ENCODE measurements around the gene LENG1. TPM values are rescaled to one million over a fixed set of nuclear protein-coding genes. Genes with fewer than 3 reads are reported as not detected.
"Not testable (repeated sequence)": the region's sequence is repeated elsewhere in the genome, so short reads cannot be mapped to it uniquely, and the experiment has no call there.

Gene LENG1
- polyA plus RNA-seq, 4 donors = 6.7 to 11.1 (median 9.6) TPM

GRCh38 chr19:54173951-54174834 is 14.7 kb upstream of the LENG1 start:
- 82 to 88% (median 83%) methylated on average over 19 to 25 of the region's 25 CpGs for WGBS, 3 donors
- FAIRE-seq (no peak), DNase-seq (no peak)
- H3K27ac ChIP-seq (ENCODE audit: low read depth in 1 of 3, low read length in 2 of 3) = no peak overlapping the region
- no peaks in the 10 kb centered on the region for H3K27me3 ChIP-seq (ENCODE audit: control insufficient read depth in 3 of 3, insufficient read depth in 3 of 3, low read length in 3 of 3)
- peaks cover 0 to 60% (median 3%) of the 10 kb centered on the region in 3 donors for H3K36me3 ChIP-seq (ENCODE audit: control insufficient read depth in 3 of 3, insufficient read depth in 2 of 3, low read depth in 1 of 3, low read length in 3 of 3)
- no peak overlapping the region for H3K4me3 ChIP-seq (ENCODE audit: low read depth in 1 of 3, low read length in 3 of 3)
- H3K9me3 ChIP-seq (ENCODE audit: control insufficient read depth in 2 of 2, insufficient read depth in 1 of 2, low read depth in 1 of 2, low read length in 1 of 2) = no peaks in the 10 kb centered on the region
- H3K4me1 ChIP-seq (ENCODE audit: control insufficient read depth in 3 of 3, insufficient read depth in 2 of 3, low read depth in 1 of 3, low read length in 2 of 3) = peaks cover 0 to 5% (median 0%) of the 10 kb centered on the region in 3 donors

GRCh38 chr19:54173359-54173699 is 13.8 kb upstream of the LENG1 start:
- peak overlapping the region in 1 of 3 donors; percentile 27 for H3K27ac ChIP-seq (ENCODE audit: low read depth in 1 of 3, low read length in 2 of 3)
- FAIRE-seq (no peak), DNase-seq (no peak)
- peaks cover 0 to 7% (median 0%) of the 10 kb centered on the region in 3 donors for H3K4me1 ChIP-seq (ENCODE audit: control insufficient read depth in 3 of 3, insufficient read depth in 2 of 3, low read depth in 1 of 3, low read length in 2 of 3)
- 33 to 42% (median 40%) methylated on average over 15 of the region's 15 CpGs for WGBS, 3 donors
- H3K27me3 ChIP-seq (ENCODE audit: control insufficient read depth in 3 of 3, insufficient read depth in 3 of 3, low read length in 3 of 3) = no peaks in the 10 kb centered on the region
- peak overlapping the region in 1 of 3 donors; percentile 58 for H3K4me3 ChIP-seq (ENCODE audit: low read depth in 1 of 3, low read length in 3 of 3)
- peaks cover 0 to 52% (median under 1%) of the 10 kb centered on the region in 3 donors for H3K36me3 ChIP-seq (ENCODE audit: control insufficient read depth in 3 of 3, insufficient read depth in 2 of 3, low read depth in 1 of 3, low read length in 3 of 3)
- no peaks in the 10 kb centered on the region for H3K9me3 ChIP-seq (ENCODE audit: control insufficient read depth in 2 of 2, insufficient read depth in 1 of 2, low read depth in 1 of 2, low read length in 1 of 2)

GRCh38 chr19:54172471-54173358 is 13.2 kb upstream of the LENG1 start, which contains the start of gene TMC4:
TMC4 (minus strand) TSS chr19:54173160; CDS start chr19:54173117, 43 bp downstream.
- 1 to 13% (median 10%) methylated on average over 12 to 13 of the region's 13 CpGs for WGBS, 3 donors
- Histone ChIP-seq H3K4me1 (ENCODE audit: control insufficient read depth in 3 of 3, insufficient read depth in 2 of 3, low read depth in 1 of 3, low read length in 2 of 3) (peaks cover 0 to 9% (median 0%) of the 10 kb centered on the region in 3 donors), H3K36me3 (ENCODE audit: control insufficient read depth in 3 of 3, insufficient read depth in 2 of 3, low read depth in 1 of 3, low read length in 3 of 3) (peaks cover 0 to 52% (median 0%) of the 10 kb centered on the region in 3 donors), H3K9me3 (ENCODE audit: control insufficient read depth in 2 of 2, insufficient read depth in 1 of 2, low read depth in 1 of 2, low read length in 1 of 2) (no peaks in the 10 kb centered on the region), H3K27ac (ENCODE audit: low read depth in 1 of 3, low read length in 2 of 3) (peak within 1 kb of the TSS; percentile 68 to 85 (median 84)), H3K27me3 (ENCODE audit: control insufficient read depth in 3 of 3, insufficient read depth in 3 of 3, low read length in 3 of 3) (no peaks in the 10 kb centered on the region), H3K4me3 (ENCODE audit: low read depth in 1 of 3, low read length in 3 of 3) (peak within 1 kb of the TSS in 2 of 3 donors; percentile 55 to 58)
- no peak for FAIRE-seq
- peak; percentile 90 to 94 for DNase-seq

- Histone ChIP-seq H3K27ac (ENCODE audit: low read depth in 1 of 3, low read length in 2 of 3) (peak overlapping the region in 1 of 3 donors; percentile 84), H3K36me3 (ENCODE audit: control insufficient read depth in 3 of 3, insufficient read depth in 2 of 3, low read depth in 1 of 3, low read length in 3 of 3) (peaks cover 0 to 48% (median 0%) of the 10 kb centered on the region in 3 donors), H3K4me3 (ENCODE audit: low read depth in 1 of 3, low read length in 3 of 3) (peak overlapping the region in 2 of 3 donors; percentile 55 to 58)
- not testable (repeated sequence) for H3K9me3 ChIP-seq (ENCODE audit: control insufficient read depth in 2 of 2, insufficient read depth in 1 of 2, low read depth in 1 of 2, low read length in 1 of 2); DNase-seq; H3K27me3 ChIP-seq (ENCODE audit: control insufficient read depth in 3 of 3, insufficient read depth in 3 of 3, low read length in 3 of 3); FAIRE-seq; H3K4me1 ChIP-seq (ENCODE audit: control insufficient read depth in 3 of 3, insufficient read depth in 2 of 3, low read depth in 1 of 3, low read length in 2 of 3)
- whole genome bisulfite sequencing, 3 donors = 52 to 71% (median 64%) methylated on average over 9 to 20 of the region's 23 CpGs
Observed at GRCh38 chr19:54171736-54172431, 12.4 kb upstream of the LENG1 start.

- FAIRE-seq = no peak
- Histone ChIP-seq H3K4me3 (ENCODE audit: low read depth in 1 of 3, low read length in 3 of 3) (no peak overlapping the region), H3K4me1 (ENCODE audit: control insufficient read depth in 3 of 3, insufficient read depth in 2 of 3, low read depth in 1 of 3, low read length in 2 of 3) (peaks cover 0 to 22% (median 2%) of the 10 kb centered on the region in 3 donors), H3K9me3 (ENCODE audit: control insufficient read depth in 2 of 2, insufficient read depth in 1 of 2, low read depth in 1 of 2, low read length in 1 of 2) (no peaks in the 10 kb centered on the region), H3K36me3 (ENCODE audit: control insufficient read depth in 3 of 3, insufficient read depth in 2 of 3, low read depth in 1 of 3, low read length in 3 of 3) (peaks cover 0 to 38% (median 0%) of the 10 kb centered on the region in 3 donors), H3K27me3 (ENCODE audit: control insufficient read depth in 3 of 3, insufficient read depth in 3 of 3, low read length in 3 of 3) (no peaks in the 10 kb centered on the region), H3K27ac (ENCODE audit: low read depth in 1 of 3, low read length in 2 of 3) (no peak overlapping the region)
- no peak for DNase-seq
- 86 to 89% (median 87%) methylated on average over 21 of the region's 21 CpGs for WGBS, 3 donors
Observed at GRCh38 chr19:54169149-54169740, 9.7 kb upstream of the LENG1 start.

GRCh38 chr19:54168174-54168917 is 8.8 kb upstream of the LENG1 start:
- DNase-seq = peak; percentile 87 to 95
- no peak overlapping the region for H3K27ac ChIP-seq (ENCODE audit: low read depth in 1 of 3, low read length in 2 of 3)

GRCh38 chr19:54165222-54165621 is 5.7 kb upstream of the LENG1 start:
- 45 to 87% (median 55%) methylated on average over 25 of the region's 25 CpGs for WGBS, 3 donors
- H3K9me3 ChIP-seq (ENCODE audit: control insufficient read depth in 2 of 2, insufficient read depth in 1 of 2, low read depth in 1 of 2, low read length in 1 of 2) = no peaks in the 10 kb centered on the region
- H3K4me1 ChIP-seq (ENCODE audit: control insufficient read depth in 3 of 3, insufficient read depth in 2 of 3, low read depth in 1 of 3, low read length in 2 of 3) = peaks cover 2 to 45% (median 14%) of the 10 kb centered on the region in 3 donors
- no peak overlapping the region for H3K27ac ChIP-seq (ENCODE audit: low read depth in 1 of 3, low read length in 2 of 3)
- FAIRE-seq (no peak), DNase-seq (no peak)
- H3K27me3 ChIP-seq (ENCODE audit: control insufficient read depth in 3 of 3, insufficient read depth in 3 of 3, low read length in 3 of 3) = no peaks in the 10 kb centered on the region
- H3K36me3 ChIP-seq (ENCODE audit: control insufficient read depth in 3 of 3, insufficient read depth in 2 of 3, low read depth in 1 of 3, low read length in 3 of 3) = peaks cover 0 to 25% (median 0%) of the 10 kb centered on the region in 3 donors
- H3K4me3 ChIP-seq (ENCODE audit: low read depth in 1 of 3, low read length in 3 of 3) = no peak overlapping the region

More at GRCh38 chr19:54168174-54168917, 8.8 kb upstream of the LENG1 start:
- Histone ChIP-seq H3K36me3 (ENCODE audit: control insufficient read depth in 3 of 3, insufficient read depth in 2 of 3, low read depth in 1 of 3, low read length in 3 of 3) (peaks cover 0 to 36% (median 0%) of the 10 kb centered on the region in 3 donors), H3K4me1 (ENCODE audit: control insufficient read depth in 3 of 3, insufficient read depth in 2 of 3, low read depth in 1 of 3, low read length in 2 of 3) (peaks cover 0 to 24% (median 2%) of the 10 kb centered on the region in 3 donors), H3K4me3 (ENCODE audit: low read depth in 1 of 3, low read length in 3 of 3) (no peak overlapping the region), H3K9me3 (ENCODE audit: control insufficient read depth in 2 of 2, insufficient read depth in 1 of 2, low read depth in 1 of 2, low read length in 1 of 2) (no peaks in the 10 kb centered on the region), H3K27me3 (ENCODE audit: control insufficient read depth in 3 of 3, insufficient read depth in 3 of 3, low read length in 3 of 3) (no peaks in the 10 kb centered on the region)
- WGBS, 3 donors = 27 to 30% (median 28%) methylated on average over 25 of the region's 25 CpGs
- no peak for FAIRE-seq

Measured in small intestine (tissue), 7 donors.